GM12873 (cell line): Measurements from ENCODE around the gene HMCES.

Experiments used
- CTCF ChIP-seq: IDR thresholded peaks from 2 replicates; pipeline ENCODE4 v1.5.1; 2012; ENCODE audit warnings: low read depth, mild to moderate bottlenecking, moderate library complexity, low read length, control low read depth; ENCODE audit not compliant: insufficient read depth; ENCODE audit errors: missing control alignments

HMCES gene

GRCh38 chr3:129249284-129250065 lies 29.2 kb upstream of the HMCES start, which contains the start of gene COPG1:
TSS of gene COPG1 (plus strand) at chr3:129249606. CDS start at chr3:129249710, 104 bp downstream.
- TF ChIP-seq CTCF, result no peak

DNA sequence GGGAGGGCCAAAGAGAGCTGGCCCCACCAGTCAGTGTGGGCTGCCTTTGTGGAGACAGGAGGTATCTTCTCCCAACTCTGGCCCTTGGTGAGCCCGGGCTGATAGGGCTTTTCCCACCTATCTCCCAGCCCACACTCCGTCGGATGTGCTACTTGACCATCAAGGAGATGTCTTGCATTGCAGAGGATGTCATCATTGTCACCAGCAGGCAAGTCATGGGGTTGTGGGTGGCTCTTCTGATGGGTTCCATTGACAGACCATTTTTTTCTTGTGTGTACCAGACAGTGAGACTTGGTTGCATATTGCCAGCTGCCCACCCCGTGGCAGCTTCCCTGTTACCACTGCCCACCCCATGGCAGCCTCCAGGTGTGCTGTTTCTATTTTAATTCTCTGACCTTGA lies 25.9 kb upstream of the HMCES start:
- no peak for TF ChIP-seq CTCF

- no peak for TF ChIP-seq CTCF
These were observed 24.0 kb upstream of the HMCES start for GRCh38 chr3:129254536-129255230.

DNA sequence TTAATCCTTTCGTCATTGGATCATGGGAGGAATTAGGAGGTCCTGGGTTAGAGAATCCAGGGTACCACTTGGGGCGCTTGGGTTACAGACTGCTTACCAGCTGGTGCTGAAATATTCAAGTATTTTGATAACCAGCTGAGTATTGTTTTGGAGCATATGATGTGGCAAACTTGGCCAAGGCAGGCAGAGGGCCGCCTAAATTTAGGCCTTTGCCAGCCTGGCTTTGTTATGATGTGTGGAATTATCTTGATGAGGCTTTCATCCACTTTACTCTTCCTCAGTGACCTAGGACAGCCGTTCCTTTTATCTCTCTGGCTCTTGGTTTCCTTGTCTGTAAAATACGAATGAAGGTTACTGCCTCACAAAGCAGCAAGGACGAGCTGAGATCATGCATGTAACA lies 22.4 kb upstream of the HMCES start:
- TF ChIP-seq CTCF, result no peak

GRCh38 chr3:129257609-129258008 lies 21.1 kb upstream of the HMCES start:
- no peak for TF ChIP-seq CTCF

DNA sequence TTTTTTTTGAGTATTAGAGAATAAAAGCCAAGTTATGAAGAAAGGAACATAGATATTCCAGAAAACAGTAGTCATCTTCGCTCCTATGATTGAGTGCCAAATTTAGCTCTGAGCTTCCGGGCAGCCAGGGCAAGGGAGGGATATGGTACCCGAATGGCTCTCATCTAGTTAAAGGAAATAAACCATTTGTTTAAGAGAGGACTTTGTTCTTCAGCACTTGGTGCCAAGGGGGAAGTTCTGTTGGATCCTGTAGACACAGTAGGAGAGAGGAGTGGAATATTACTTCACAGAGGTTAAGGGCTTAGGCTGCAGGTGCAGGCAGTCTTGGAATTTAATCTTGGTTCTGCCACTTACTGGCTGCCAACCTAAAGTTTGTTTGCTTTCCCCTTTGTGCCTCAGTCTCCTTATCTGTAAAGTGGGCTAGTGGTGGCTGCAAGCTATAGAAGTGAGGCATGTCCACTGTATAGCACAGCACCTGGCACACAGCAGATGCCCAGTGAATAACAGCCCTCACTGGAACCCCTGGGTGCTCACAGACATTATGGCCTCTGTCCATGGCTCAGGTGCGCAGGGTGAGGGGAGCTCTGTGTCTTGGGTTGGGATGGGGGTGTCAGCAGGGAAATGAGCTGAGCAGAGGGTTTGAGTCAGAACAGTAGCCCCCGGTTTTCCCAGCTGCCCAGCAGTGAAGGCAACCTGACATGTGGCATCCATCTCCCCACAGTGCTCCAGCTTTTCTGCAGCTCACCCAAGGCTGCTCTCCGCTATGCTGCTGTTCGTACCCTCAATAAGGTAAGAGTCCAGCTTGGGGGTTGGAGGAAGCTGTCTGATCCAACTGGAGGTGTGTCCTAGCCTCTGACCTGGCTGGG lies 18.8 kb upstream of the HMCES start:
- TF ChIP-seq CTCF, result no peak

DNA sequence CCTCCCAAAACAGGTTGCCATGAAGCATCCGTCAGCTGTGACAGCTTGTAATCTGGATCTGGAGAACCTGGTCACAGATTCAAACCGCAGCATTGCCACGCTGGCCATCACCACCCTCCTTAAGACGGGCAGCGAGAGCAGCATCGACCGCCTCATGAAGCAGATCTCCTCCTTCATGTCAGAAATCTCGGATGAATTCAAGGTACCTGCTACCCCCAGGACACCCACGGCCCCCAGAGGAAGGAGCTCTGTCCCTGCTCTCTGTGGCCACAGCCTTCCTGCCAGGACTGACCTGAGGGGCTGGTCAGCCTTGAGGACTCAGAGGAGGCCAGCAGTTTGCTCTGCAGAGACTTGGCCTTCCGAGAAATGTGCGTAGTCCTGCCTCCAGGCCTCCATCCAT lies 18.1 kb upstream of the HMCES start:
- no peak for TF ChIP-seq CTCF
